ENCODE results near the gene TSPAN7. TPM values are rescaled to one million over a fixed set of nuclear protein-coding genes. Genes with fewer than 3 reads are reported as not detected.
A peak's percentile ranks its signal among the peaks of the same experiment; 100 is the strongest.

The TSPAN7 gene
- total RNA-seq, 1 experiment from 2014 or later = not detected

- Histone ChIP-seq H3K9me3 (no peaks in the 10 kb centered on the region), H3K27me3 (no peaks in the 10 kb centered on the region), H3K4me3 (no peak overlapping the region), H3K36me3 (no peaks in the 10 kb centered on the region)
- DNase-seq = no peak
Measured at GRCh38 chrX:38626296-38626695, 65.0 kb downstream of the TSPAN7 start.

- no peaks in the 10 kb centered on the region for H3K36me3 ChIP-seq
- H3K4me3 ChIP-seq = no peak overlapping the region
- DNase-seq = peak; percentile 2
- no peaks in the 10 kb centered on the region for H3K9me3 ChIP-seq
- no peaks in the 10 kb centered on the region for H3K27me3 ChIP-seq
Measured at GRCh38 chrX:38627683-38628082, 66.3 kb downstream of the TSPAN7 start.

GRCh38 chrX:38628587-38628986 is 67.2 kb downstream of the TSPAN7 start:
- no peak for DNase-seq
- no peaks in the 10 kb centered on the region for H3K36me3 ChIP-seq
- H3K4me3 ChIP-seq = no peak overlapping the region
- H3K9me3 ChIP-seq = no peaks in the 10 kb centered on the region
- H3K27me3 ChIP-seq = no peaks in the 10 kb centered on the region

GRCh38 chrX:38632516-38632915 is 71.2 kb downstream of the TSPAN7 start:
- Histone ChIP-seq H3K36me3 (no peaks in the 10 kb centered on the region), H3K9me3 (no peaks in the 10 kb centered on the region), H3K4me3 (no peak overlapping the region), H3K27me3 (no peaks in the 10 kb centered on the region)
- no peak for DNase-seq

- DNase-seq = no peak
- Histone ChIP-seq H3K4me3 (no peak overlapping the region), H3K36me3 (no peaks in the 10 kb centered on the region), H3K27me3 (no peaks in the 10 kb centered on the region), H3K9me3 (no peaks in the 10 kb centered on the region)
Measured at GRCh38 chrX:38634665-38635064, 73.3 kb downstream of the TSPAN7 start.

- Histone ChIP-seq H3K4me3 (no peak overlapping the region), H3K27me3 (no peaks in the 10 kb centered on the region), H3K9me3 (no peaks in the 10 kb centered on the region), H3K36me3 (no peaks in the 10 kb centered on the region)
- DNase-seq = peak; percentile 9
Measured at GRCh38 chrX:38636949-38637819, 75.8 kb downstream of the TSPAN7 start.

- H3K36me3 ChIP-seq = no peaks in the 10 kb centered on the region
- H3K4me3 ChIP-seq = no peak overlapping the region
- H3K9me3 ChIP-seq = no peaks in the 10 kb centered on the region
- no peaks in the 10 kb centered on the region for H3K27me3 ChIP-seq
- no peak for DNase-seq
Measured at GRCh38 chrX:38638952-38639529, 77.7 kb downstream of the TSPAN7 start.

- H3K27me3 ChIP-seq = no peaks in the 10 kb centered on the region
- no peaks in the 10 kb centered on the region for H3K36me3 ChIP-seq
- DNase-seq = no peak
- H3K4me3 ChIP-seq = no peak overlapping the region
- H3K9me3 ChIP-seq = no peaks in the 10 kb centered on the region
Measured at GRCh38 chrX:38639730-38640129, 78.4 kb downstream of the TSPAN7 start.

- no peaks in the 10 kb centered on the region for H3K27me3 ChIP-seq
- no peaks in the 10 kb centered on the region for H3K36me3 ChIP-seq
- H3K4me3 ChIP-seq = no peak overlapping the region
- no peaks in the 10 kb centered on the region for H3K9me3 ChIP-seq
- no peak for DNase-seq
Measured at GRCh38 chrX:38641197-38641596, 79.9 kb downstream of the TSPAN7 start.

- no peaks in the 10 kb centered on the region for H3K9me3 ChIP-seq
- H3K27me3 ChIP-seq = no peaks in the 10 kb centered on the region
- no peak for DNase-seq
- no peaks in the 10 kb centered on the region for H3K36me3 ChIP-seq
- H3K4me3 ChIP-seq = no peak overlapping the region
Measured at GRCh38 chrX:38643903-38644302, 82.6 kb downstream of the TSPAN7 start.

GRCh38 chrX:38646129-38646528 is 84.8 kb downstream of the TSPAN7 start:
- no peaks in the 10 kb centered on the region for H3K36me3 ChIP-seq
- DNase-seq = no peak

GRCh38 chrX:38649221-38649620 is 87.9 kb downstream of the TSPAN7 start:
- Histone ChIP-seq H3K36me3 (no peaks in the 10 kb centered on the region), H3K4me3 (no peak overlapping the region), H3K27me3 (no peaks in the 10 kb centered on the region), H3K9me3 (no peaks in the 10 kb centered on the region)
- DNase-seq = no peak

More at GRCh38 chrX:38646129-38646528, 84.8 kb downstream of the TSPAN7 start:
- no peaks in the 10 kb centered on the region for H3K9me3 ChIP-seq
- no peaks in the 10 kb centered on the region for H3K27me3 ChIP-seq
- H3K4me3 ChIP-seq = no peak overlapping the region

- H3K4me3 ChIP-seq = no peak overlapping the region
- H3K27me3 ChIP-seq = no peaks in the 10 kb centered on the region
- H3K36me3 ChIP-seq = no peaks in the 10 kb centered on the region
- DNase-seq = no peak
- H3K9me3 ChIP-seq = no peaks in the 10 kb centered on the region
Measured at GRCh38 chrX:38649674-38650647, 88.6 kb downstream of the TSPAN7 start.

GRCh38 chrX:38651625-38652601 is 90.6 kb downstream of the TSPAN7 start:
- Histone ChIP-seq H3K4me3 (no peak overlapping the region), H3K9me3 (no peaks in the 10 kb centered on the region), H3K36me3 (no peaks in the 10 kb centered on the region), H3K27me3 (no peaks in the 10 kb centered on the region)
- DNase-seq = no peak

GRCh38 chrX:38652934-38653442 is 91.6 kb downstream of the TSPAN7 start:
- Histone ChIP-seq H3K9me3 (no peaks in the 10 kb centered on the region), H3K27me3 (no peaks in the 10 kb centered on the region), H3K4me3 (no peak overlapping the region), H3K36me3 (no peaks in the 10 kb centered on the region)
- DNase-seq = no peak

- DNase-seq = no peak
Measured at GRCh38 chrX:38654302-38654701, 93.0 kb downstream of the TSPAN7 start.

More at GRCh38 chrX:38654302-38654701, 93.0 kb downstream of the TSPAN7 start:
- Histone ChIP-seq H3K27me3 (no peaks in the 10 kb centered on the region), H3K4me3 (no peak overlapping the region), H3K9me3 (no peaks in the 10 kb centered on the region), H3K36me3 (no peaks in the 10 kb centered on the region)
